SU-DHL-6 (cell line): ENCODE results near the gene APOBEC4.

Source experiments
- EZH2phosphoT487 ChIP-seq: fragments of 200-600 bp; sonication (generic), shearing (Covaris generic); conservative IDR thresholded peaks from 2 replicates; pipeline ENCODE4 v1.6.1; 2018; ENCODE audit warnings: mild to moderate bottlenecking, antibody characterized with exemption, low read length, moderate library complexity, mixed read lengths
- TF ChIP-seq, protein P1 (sequence below): fragments of 200-600 bp; sonication (generic); IDR thresholded peaks from one replicate; pipeline ENCODE4 v1.5.1; 2017; ENCODE audit warnings: antibody characterized with exemption, mild to moderate bottlenecking, low read length, moderate library complexity; ENCODE audit not compliant: insufficient read depth, poor library complexity, severe bottlenecking

GRCh38 chr1:183635606-183636333, 17.3 kb downstream of the APOBEC4 start, which contains the start of gene ARPC5:
- TF ChIP-seq, protein P1, sequence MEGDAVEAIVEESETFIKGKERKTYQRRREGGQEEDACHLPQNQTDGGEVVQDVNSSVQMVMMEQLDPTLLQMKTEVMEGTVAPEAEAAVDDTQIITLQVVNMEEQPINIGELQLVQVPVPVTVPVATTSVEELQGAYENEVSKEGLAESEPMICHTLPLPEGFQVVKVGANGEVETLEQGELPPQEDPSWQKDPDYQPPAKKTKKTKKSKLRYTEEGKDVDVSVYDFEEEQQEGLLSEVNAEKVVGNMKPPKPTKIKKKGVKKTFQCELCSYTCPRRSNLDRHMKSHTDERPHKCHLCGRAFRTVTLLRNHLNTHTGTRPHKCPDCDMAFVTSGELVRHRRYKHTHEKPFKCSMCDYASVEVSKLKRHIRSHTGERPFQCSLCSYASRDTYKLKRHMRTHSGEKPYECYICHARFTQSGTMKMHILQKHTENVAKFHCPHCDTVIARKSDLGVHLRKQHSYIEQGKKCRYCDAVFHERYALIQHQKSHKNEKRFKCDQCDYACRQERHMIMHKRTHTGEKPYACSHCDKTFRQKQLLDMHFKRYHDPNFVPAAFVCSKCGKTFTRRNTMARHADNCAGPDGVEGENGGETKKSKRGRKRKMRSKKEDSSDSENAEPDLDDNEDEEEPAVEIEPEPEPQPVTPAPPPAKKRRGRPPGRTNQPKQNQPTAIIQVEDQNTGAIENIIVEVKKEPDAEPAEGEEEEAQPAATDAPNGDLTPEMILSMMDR: no peak
- TF ChIP-seq EZH2phosphoT487: no peak
